ENCODE measurements around the gene KISS1R. TPM values are rescaled to one million over a fixed set of nuclear protein-coding genes. Genes with fewer than 3 reads are reported as not detected.

The KISS1R gene
- total and polyA plus RNA-seq, 2 of the 4 experiments (the other 2 are of a cell fraction) = not detected

DNA sequence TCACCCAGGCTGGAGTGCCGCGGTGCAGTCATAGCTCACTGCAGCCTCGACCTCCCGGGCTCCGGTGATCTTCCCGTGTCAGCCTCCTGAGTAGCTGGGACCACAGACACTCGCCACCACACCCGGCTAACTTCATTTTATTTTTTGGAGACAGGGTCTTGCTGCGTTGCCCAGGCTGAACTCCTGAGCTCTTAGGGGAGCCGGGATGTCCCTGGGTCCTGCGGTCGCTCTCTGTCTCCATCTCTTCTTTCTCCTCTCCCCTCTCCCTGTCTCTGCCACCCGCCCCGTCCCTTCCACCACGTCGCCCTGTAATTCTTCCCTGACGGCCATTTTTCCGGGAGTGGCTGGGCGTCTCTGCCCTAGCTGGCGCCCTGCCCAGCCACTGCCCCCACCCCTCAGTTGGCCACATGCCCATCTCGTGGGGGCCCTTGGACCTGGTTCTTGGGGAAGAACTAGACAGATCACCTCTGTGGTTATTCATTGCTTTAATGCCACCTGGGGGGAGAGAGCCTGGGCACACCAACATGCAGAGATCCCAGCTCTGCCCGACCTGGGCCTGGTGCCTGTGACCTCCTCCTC lies 27.6 kb downstream of the KISS1R start:
- H3K9me3 ChIP-seq (ENCODE audit: control insufficient read depth, insufficient read depth, low read length) = no peaks in the 10 kb centered on the region
- H3K36me3 ChIP-seq (ENCODE audit: control insufficient read depth, insufficient read depth, low read length) = peaks cover 44% of the 10 kb centered on the region
- H4K5ac ChIP-seq (ENCODE audit: low read depth, low read length) = no peak overlapping the region
- H3K18ac ChIP-seq (ENCODE audit: low read depth, low read length) = no peak overlapping the region
- peaks cover 6 to 75% of the 10 kb centered on the region in 2 experiments for H3K79me1 ChIP-seq (ENCODE audit: low read depth in 1 of 2, low read length in 2 of 2)
- no peak overlapping the region for H2BK15ac ChIP-seq (ENCODE audit: low read depth, low read length)
- no peak overlapping the region for H3K27ac ChIP-seq (ENCODE audit: insufficient read depth, low read length)
- no TSS peak for BruUV-seq (replicated peaks)
- intact Hi-C loops (cut with micrococcal nuclease) (no loop called here), in situ Hi-C loops (cut with MboI; ENCODE audit: low sequenced_read_pairs) (no loop called here), dilution Hi-C loops (cut with HindIII; ENCODE audit: low sequenced_read_pairs, unreplicated experiment) (no loop called here)
- no peak overlapping the region for H3K14ac ChIP-seq (replicated peaks; ENCODE audit: low read depth, low read length)
- H2BK20ac ChIP-seq (ENCODE audit: low read depth, low read length) = no peak overlapping the region
- ChIA-PET POLR2A (ENCODE audit: unreplicated experiment) (no interaction called here), CTCF (no interaction called here)
- no peak overlapping the region for H3K23ac ChIP-seq (ENCODE audit: low read depth, low read length)
- no peak overlapping the region for H3K9ac ChIP-seq (ENCODE audit: low read depth, low read length)
- DNase-seq (no peak), ATAC-seq (ENCODE audit: low read depth) (no peak)
- H3K4me3 ChIP-seq (ENCODE audit: insufficient read depth, low read depth, low read length) = no peak overlapping the region
- 63% methylated on average over 11 of the region's 22 CpGs; no CpG with 5 or more reads in 1 of the 2 experiments for WGBS, 2 experiments (ENCODE audit: extremely low coverage in 2 of 2, insufficient read length in 1 of 2)
- no peak overlapping the region for H3K56ac ChIP-seq (ENCODE audit: extremely low read depth, insufficient read depth, low read length)
- no peak overlapping the region for H3K4me2 ChIP-seq (ENCODE audit: low read depth, low read length)
- no peak overlapping the region for H2BK5ac ChIP-seq (ENCODE audit: low read depth, low read length, poor library complexity, severe bottlenecking)
- H4K20me1 ChIP-seq (ENCODE audit: insufficient read depth, low read length) = peaks cover 86% of the 10 kb centered on the region
- peaks cover 9% of the 10 kb centered on the region; the same call in 1 of the 2 replicates for H3K4me1 ChIP-seq (ENCODE audit: control insufficient read depth, insufficient read depth, low read length)
- H2AK5ac ChIP-seq (ENCODE audit: low read depth, low read length) = no peak overlapping the region
- no peak overlapping the region for H4K91ac ChIP-seq (ENCODE audit: insufficient read depth, low read depth, low read length)
- H3K9me1 ChIP-seq (ENCODE audit: insufficient read depth, low read length) = peaks cover 7% of the 10 kb centered on the region; the same call in 1 of the 2 replicates
- TF ChIP-seq CHD1 (IDR thresholded peaks at IDR 0.05; ENCODE audit: low read depth, low read length) (no peak), CEBPB (IDR thresholded peaks at IDR 0.05; ENCODE audit: low read depth, low read length) (no peak), MXI1 (IDR thresholded peaks at IDR 0.05; ENCODE audit: borderline replicate concordance, low read depth, low read length) (no peak), MAFK (IDR thresholded peaks at IDR 0.05; ENCODE audit: low read depth, low read length) (no peak), RAD21 (IDR thresholded peaks at IDR 0.05; ENCODE audit: low read length) (no peak), POLR2A (IDR thresholded peaks at IDR 0.05; ENCODE audit: low read depth, low read length) (no peak), FOS (IDR thresholded peaks at IDR 0.05; ENCODE audit: low read depth, low read length) (no peak)
- TF ChIP-seq, protein P1, sequence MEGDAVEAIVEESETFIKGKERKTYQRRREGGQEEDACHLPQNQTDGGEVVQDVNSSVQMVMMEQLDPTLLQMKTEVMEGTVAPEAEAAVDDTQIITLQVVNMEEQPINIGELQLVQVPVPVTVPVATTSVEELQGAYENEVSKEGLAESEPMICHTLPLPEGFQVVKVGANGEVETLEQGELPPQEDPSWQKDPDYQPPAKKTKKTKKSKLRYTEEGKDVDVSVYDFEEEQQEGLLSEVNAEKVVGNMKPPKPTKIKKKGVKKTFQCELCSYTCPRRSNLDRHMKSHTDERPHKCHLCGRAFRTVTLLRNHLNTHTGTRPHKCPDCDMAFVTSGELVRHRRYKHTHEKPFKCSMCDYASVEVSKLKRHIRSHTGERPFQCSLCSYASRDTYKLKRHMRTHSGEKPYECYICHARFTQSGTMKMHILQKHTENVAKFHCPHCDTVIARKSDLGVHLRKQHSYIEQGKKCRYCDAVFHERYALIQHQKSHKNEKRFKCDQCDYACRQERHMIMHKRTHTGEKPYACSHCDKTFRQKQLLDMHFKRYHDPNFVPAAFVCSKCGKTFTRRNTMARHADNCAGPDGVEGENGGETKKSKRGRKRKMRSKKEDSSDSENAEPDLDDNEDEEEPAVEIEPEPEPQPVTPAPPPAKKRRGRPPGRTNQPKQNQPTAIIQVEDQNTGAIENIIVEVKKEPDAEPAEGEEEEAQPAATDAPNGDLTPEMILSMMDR (conservative IDR thresholded peaks at IDR 0.05; ENCODE audit: low read depth, low read length) = no peak
- TF ChIP-seq, protein P2, sequence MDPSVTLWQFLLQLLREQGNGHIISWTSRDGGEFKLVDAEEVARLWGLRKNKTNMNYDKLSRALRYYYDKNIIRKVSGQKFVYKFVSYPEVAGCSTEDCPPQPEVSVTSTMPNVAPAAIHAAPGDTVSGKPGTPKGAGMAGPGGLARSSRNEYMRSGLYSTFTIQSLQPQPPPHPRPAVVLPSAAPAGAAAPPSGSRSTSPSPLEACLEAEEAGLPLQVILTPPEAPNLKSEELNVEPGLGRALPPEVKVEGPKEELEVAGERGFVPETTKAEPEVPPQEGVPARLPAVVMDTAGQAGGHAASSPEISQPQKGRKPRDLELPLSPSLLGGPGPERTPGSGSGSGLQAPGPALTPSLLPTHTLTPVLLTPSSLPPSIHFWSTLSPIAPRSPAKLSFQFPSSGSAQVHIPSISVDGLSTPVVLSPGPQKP (IDR thresholded peaks at IDR 0.05; ENCODE audit: borderline replicate concordance, low read depth, low read length) = no peak
- no peak overlapping the region for H3K4ac ChIP-seq (ENCODE audit: low read depth, low read length)
- no peaks in the 10 kb centered on the region for H3K27me3 ChIP-seq (ENCODE audit: control insufficient read depth, insufficient read depth, low read length)
- H2AFZ ChIP-seq (replicated peaks; ENCODE audit: low read length, poor library complexity) = no peak overlapping the region
- H2BK120ac ChIP-seq (ENCODE audit: low read depth, low read length) = no peak overlapping the region
- no peak overlapping the region for H4K8ac ChIP-seq (ENCODE audit: low read depth in 2 of 2, low read length in 2 of 2)
- peak overlapping the region; percentile 3 for H2AK9ac ChIP-seq (replicated peaks; ENCODE audit: low read depth, low read length, poor library complexity)

All from IMR-90 (cell line).